NCI-H1105 treated with DMSO at 0.1 percent for 48 hours (cell line): Measurements from ENCODE around the gene HAUS3.
"Not testable (repeated sequence)": the region's sequence is repeated elsewhere in the genome, so short reads cannot be mapped to it uniquely, and the experiment has no call there.

Experiments
- DNase-seq: peaks from one replicate; lab custom pipeline; 2025; lab: John Stamatoyannopoulos, UW

HAUS3 gene

GRCh38 chr4:2275546-2276251, 33.8 kb upstream of the HAUS3 start:
- DNase-seq = no peak

DNA sequence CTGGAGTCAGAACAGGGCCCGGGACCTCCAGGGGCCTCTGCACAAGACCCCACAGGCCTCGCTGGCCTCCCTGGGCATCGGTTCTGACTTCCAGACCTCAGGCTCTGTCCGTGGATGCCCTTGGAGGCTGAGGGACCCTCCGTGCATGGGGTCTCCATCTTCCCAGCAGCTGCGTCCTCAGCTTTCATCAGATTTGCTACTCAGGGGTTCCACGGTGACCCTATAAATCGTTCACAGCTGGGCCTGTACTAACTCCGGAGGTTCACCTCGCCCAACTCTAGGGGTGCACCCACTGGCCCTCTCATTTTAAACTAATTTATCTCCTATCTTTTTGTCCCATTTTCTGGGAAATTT, 33.1 kb upstream of the HAUS3 start:
- DNase-seq = not testable (repeated sequence)

DNA sequence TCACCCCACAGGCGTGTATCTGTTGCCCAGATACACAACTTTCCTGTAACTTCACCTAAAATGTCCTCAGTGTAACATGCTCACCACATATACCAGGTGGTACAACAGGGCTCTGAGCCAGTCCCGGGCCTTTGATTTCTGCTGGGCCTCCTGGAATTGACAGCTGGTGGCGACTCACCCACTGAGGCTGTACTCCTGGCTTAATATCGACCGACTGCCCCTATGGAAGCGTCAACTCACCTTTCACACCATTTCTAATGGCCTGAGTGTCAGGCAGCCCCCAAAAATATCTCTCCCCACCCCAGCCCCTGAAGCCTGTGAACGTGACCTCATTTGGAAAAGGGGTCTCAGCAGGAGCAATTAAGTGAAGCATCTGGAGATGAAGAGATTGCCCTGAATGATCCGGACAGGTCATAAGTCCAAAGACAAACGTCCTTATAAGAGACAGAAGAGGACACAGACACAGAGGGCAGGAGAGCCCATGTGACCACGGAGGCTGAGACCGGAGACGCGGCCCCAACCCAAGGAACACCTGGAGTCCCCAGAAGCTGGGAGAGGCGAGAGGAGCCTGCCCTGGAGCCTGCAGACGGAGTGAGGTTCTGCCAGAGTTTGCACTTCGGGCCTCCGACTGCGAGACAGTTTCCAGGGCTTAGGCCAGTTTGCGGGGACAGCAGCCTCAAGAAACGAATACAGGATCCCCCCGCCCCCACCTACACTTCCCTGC, 32.6 kb upstream of the HAUS3 start:
- DNase-seq = no peak

- DNase-seq = no peak
Observed at GRCh38 chr4:2273657-2274319, 31.9 kb upstream of the HAUS3 start.

DNA sequence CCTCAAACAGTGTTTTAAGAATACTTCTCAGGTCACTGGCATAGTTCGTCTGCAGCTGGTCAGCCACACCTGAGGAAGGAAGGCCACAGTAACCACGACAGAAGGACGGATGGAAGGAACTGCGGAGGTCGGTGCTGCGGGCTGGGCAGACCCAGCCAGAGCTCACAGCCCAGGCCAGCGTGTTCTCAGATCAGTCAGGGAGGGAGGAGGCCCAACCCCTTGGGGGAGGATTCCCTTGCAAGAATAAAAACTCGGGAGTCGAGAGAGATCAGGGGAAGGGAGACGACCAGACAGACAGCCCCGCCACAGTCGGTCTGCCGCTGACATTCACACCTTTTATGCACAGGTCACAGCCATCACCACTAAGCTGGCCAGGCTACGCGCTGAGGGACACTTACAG, 31.3 kb upstream of the HAUS3 start:
- DNase-seq = no peak

- DNase-seq = no peak
Observed at GRCh38 chr4:2272828-2273120, 30.9 kb upstream of the HAUS3 start.

GRCh38 chr4:2272026-2272827, 30.3 kb upstream of the HAUS3 start:
- DNase-seq = no peak

DNA sequence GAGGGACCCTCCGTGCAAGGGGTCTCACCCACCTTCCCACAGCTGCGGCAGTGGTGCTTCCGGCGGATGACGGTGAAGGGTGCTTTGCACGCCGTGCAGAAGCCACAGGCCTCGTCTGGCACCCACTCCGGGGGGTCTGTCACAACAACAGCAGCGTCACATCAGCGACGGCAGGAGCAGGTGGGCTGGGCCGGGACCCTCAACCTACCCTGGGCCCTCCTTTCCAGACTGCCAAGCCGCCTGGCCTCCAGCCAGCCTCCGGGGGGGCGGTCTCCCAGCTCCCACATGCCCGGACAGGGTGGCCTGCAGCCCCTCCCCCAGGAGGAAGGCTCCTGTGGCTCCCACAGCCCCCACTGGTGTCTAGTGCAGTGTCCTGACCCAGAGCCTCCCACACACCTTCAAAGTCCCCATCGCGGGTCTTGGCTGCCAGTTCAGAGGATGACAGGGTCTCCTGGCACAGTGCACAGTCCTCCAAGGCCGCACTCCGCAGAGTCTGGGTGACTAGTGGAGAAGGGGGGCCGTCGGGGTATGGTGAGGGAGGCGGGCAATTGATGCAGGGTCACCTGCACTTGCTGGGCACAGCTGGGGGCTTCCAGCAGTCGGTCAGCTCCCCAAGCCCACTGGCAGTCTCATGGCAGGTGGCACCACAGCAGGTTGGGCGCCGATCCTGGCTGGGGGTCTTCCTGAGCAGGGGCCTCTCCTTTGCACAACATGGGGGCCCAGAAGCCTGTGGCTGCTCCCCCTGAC, 29.5 kb upstream of the HAUS3 start:
- no peak for DNase-seq

GRCh38 chr4:2270341-2271165, 28.6 kb upstream of the HAUS3 start:
- no peak for DNase-seq

DNA sequence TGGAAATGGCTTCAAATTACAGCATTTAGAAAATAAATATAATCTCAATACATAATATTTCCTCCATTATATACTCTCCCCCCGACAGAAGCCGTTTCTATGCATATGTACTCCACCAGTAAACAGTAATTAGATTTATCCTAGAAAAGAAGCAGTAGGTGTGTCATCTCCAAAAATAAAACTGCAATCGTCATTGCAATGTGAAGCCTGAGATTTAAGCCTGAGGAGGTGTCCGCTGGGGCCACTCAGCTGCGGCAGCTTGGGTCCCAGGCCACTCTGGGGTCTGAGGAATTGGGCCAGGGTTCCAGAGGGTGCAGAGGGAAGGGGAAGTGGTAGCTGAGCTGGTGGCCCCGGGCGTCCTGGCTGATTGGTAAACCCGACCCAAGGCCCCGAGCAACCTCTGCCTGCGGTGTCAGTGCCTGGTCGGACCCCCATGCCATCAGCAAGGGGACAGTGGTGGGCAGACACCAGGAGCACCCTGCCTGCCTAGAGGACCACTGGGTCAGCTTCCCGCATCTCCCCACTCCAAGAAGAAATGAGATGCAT, 27.8 kb upstream of the HAUS3 start:
- DNase-seq = no peak

GRCh38 chr4:2269206-2269531, 27.2 kb upstream of the HAUS3 start:
- no peak for DNase-seq

DNA sequence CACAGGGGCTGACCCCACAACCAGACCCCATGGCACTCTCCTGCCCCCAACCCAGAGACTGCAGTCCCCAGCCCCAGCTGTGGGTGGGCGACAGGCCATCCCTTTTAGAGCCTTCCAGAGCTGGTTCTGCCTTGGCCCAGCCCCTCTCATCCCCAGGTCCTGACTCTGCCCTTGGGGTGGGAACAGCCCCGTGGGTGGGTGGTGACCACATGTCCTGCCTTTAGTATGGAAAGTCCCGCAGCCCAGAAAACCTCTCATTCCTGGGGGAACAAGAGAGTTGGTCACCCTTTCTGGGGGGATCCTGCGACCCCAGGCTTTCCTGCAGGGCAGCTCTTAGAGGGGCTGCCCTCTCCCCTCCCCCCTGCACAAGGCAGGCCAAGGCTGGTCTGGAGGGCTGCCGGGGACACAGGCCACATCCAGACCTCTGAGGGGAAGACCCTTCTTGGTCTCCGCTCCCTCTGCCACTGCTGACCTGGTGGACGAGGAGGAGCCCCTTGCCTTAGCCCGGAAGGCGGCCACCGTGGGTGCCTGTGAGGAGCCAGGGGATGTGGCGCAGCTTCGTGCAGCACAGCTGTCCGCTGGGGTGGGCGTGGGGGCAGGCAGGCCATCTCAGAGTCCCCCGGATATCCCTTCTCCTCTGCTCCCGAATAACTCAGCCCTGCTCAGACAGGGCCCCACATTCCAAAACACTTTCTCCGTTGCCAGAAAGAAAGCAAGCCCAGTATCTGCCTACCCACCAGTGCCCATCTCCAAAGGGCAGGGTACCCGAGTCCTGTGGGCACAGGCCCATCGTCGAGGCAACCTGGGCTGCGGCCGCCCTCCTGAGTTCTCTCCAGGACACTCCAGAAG, 26.7 kb upstream of the HAUS3 start:
- DNase-seq = no peak

GRCh38 chr4:2267841-2268240, 25.9 kb upstream of the HAUS3 start:
- DNase-seq = no peak

- no peak for DNase-seq
Observed at GRCh38 chr4:2267320-2267811, 25.4 kb upstream of the HAUS3 start.

GRCh38 chr4:2266821-2267220, 24.9 kb upstream of the HAUS3 start:
- no peak for DNase-seq

- no peak for DNase-seq
Observed at GRCh38 chr4:2266181-2266580, 24.3 kb upstream of the HAUS3 start.

- DNase-seq = no peak
Observed at GRCh38 chr4:2265113-2266110, 23.5 kb upstream of the HAUS3 start.

DNA sequence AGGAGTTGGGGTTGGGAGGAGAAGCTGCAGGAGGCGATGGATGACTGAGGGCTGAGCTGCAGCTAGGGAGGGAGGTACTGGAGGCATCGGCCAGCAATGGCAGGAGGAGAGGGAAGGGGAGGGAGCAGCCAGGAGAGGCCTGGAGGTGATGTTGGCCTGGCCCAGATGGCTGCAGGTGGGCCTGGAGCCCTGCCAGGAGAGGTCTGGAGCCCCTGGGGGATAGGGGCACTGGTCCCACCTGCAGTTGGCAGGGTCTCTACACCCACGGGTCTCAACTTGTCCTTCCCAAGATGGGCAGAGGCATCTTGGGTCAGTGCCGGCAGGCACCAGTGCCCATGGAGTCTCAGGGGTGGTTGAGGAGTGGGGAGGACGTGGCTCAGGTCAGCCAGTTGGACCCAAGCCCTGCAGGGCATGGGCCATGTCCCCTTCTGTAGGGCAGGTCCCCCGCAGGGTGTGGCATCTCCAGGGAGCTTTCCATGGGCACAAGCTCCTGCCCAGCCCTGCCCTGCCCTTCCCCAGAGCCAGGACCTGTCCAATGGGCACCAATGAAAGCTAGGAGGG, 22.6 kb upstream of the HAUS3 start:
- no peak for DNase-seq
